ENCODE data around the gene WWC2.

DNA sequence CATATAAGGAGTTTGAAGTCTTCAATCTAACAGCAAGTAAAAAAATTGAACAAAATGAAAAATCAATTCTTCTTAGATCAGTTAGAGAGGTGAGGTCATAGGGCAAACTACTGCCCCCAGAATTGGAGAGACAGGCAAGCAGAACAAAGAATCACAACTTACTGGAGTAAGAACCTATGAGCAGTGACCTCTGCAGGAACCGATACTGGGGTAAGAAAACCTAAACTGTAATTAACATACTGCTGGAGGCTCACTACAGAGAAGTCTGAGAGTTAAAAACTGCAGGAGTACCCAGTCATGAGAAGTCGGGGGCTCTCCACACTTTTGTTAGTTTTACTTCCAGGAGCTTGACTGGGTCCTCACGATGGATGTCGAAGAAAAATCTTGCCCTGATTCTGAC is 205.0 kb downstream of the WWC2 start:
- TF ChIP-seq CTCF (tag by site-specific recombination; IDR thresholded peaks at IDR 0.05), result no peak
- TF ChIP-seq ZNF19 (tag by site-specific recombination; IDR thresholded peaks at IDR 0.05; ENCODE audit: low read depth), result no peak
- TF ChIP-seq, protein P1, sequence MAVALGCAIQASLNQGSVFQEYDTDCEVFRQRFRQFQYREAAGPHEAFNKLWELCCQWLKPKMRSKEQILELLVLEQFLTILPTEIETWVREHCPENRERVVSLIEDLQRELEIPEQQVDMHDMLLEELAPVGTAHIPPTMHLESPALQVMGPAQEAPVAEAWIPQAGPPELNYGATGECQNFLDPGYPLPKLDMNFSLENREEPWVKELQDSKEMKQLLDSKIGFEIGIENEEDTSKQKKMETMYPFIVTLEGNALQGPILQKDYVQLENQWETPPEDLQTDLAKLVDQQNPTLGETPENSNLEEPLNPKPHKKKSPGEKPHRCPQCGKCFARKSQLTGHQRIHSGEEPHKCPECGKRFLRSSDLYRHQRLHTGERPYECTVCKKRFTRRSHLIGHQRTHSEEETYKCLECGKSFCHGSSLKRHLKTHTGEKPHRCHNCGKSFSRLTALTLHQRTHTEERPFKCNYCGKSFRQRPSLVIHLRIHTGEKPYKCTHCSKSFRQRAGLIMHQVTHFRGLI (tag by site-specific recombination; IDR thresholded peaks at IDR 0.05), result no peak
- TF ChIP-seq ZSCAN16 (tag by site-specific recombination; IDR thresholded peaks at IDR 0.05), result no peak
- no peak for TF ChIP-seq ZNF626 (tag by site-specific recombination; IDR thresholded peaks at IDR 0.05)
- TF ChIP-seq TCF7L2 (IDR thresholded peaks at IDR 0.05; ENCODE audit: borderline replicate concordance, low read depth, low read length), result no peak
- no peak for TF ChIP-seq ZNF585B (tag by site-specific recombination; IDR thresholded peaks at IDR 0.05)
- TF ChIP-seq YY1 (tag by site-specific recombination; IDR thresholded peaks at IDR 0.05), result no peak
- TF ChIP-seq ZNF792 (tag by site-specific recombination; IDR thresholded peaks at IDR 0.05), result no peak
- no peak for TF ChIP-seq ZNF785 (tag by site-specific recombination; IDR thresholded peaks at IDR 0.05)
- TF ChIP-seq ZNF341 (tag by site-specific recombination; IDR thresholded peaks at IDR 0.05; ENCODE audit: low read depth), result no peak
- TF ChIP-seq ZBTB8A (tag by site-specific recombination; IDR thresholded peaks at IDR 0.05), result no peak
